MM.1S (cell line): ENCODE data around the gene SLC26A4.

ENCODE experiments used
- DNase-seq: peaks from one replicate; pipeline ENCODE4 v3.0.0-alpha.2; 2015
- H2AFZ ChIP-seq: fragments of 300-600 bp; sonication (generic); 2 replicates; pipeline ENCODE4 v1.6.0; 2016; ENCODE audit warnings: antibody characterized with exemption, low read length
- H3F3A ChIP-seq: fragments of 300-600 bp; sonication (generic); 2 replicates; pipeline ENCODE4 v1.6.1; 2016; ENCODE audit warnings: mild to moderate bottlenecking, antibody characterized with exemption, low read length, moderate library complexity, mixed read lengths; ENCODE audit not compliant: insufficient read depth
- H3K27ac ChIP-seq: fragments of 300-600 bp; sonication (generic); 2 replicates; pipeline ENCODE4 v1.5.1; 2016; ENCODE audit warnings: mild to moderate bottlenecking, low read length
- H3K27me3 ChIP-seq: fragments of 300-600 bp; sonication (generic); replicated peaks from 2 replicates; pipeline ENCODE4 v1.6.0; 2016; ENCODE audit warnings: low read length; ENCODE audit not compliant: insufficient read depth
- H3K36me3 ChIP-seq: fragments of 300-600 bp; sonication (generic); replicated peaks from 2 replicates; pipeline ENCODE4 v1.6.1; 2016; ENCODE audit warnings: mild to moderate bottlenecking, low read length, mixed read lengths; ENCODE audit not compliant: insufficient read depth
- H3K4me1 ChIP-seq: fragments of 300-600 bp; sonication (generic); 2 replicates; pipeline ENCODE4 v1.6.1; 2016; ENCODE audit warnings: low read length, mixed read lengths
- H3K4me2 ChIP-seq: fragments of 300-600 bp; sonication (generic); 2 replicates; pipeline ENCODE4 v1.6.0; 2016; ENCODE audit warnings: low read depth, low read length
- H3K4me3 ChIP-seq: fragments of 300-600 bp; sonication (generic); 2 replicates; pipeline ENCODE4 v1.5.1; 2016; ENCODE audit warnings: low read length, mixed read lengths
- H3K79me2 ChIP-seq: fragments of 300-600 bp; sonication (generic); 2 replicates; pipeline ENCODE4 v1.6.1; 2016; ENCODE audit warnings: mixed run types, low read length, mixed read lengths
- H3K9ac ChIP-seq: fragments of 300-600 bp; sonication (generic); 2 replicates; pipeline ENCODE4 v1.6.1; 2016; ENCODE audit warnings: low read length, mixed read lengths
- H3K9me2 ChIP-seq: fragments of 300-600 bp; sonication (generic); replicated peaks from 2 replicates; pipeline ENCODE4 v1.6.1; 2016; ENCODE audit warnings: mild to moderate bottlenecking, low read length, mixed read lengths; ENCODE audit not compliant: insufficient read depth
- H3K9me3 ChIP-seq: fragments of 300-600 bp; sonication (generic); replicated peaks from 2 replicates; pipeline ENCODE4 v1.6.1; 2016; ENCODE audit warnings: mild to moderate bottlenecking, low read length, mixed read lengths; ENCODE audit not compliant: insufficient read depth
- H4K20me1 ChIP-seq: fragments of 300-600 bp; sonication (generic); 2 replicates; pipeline ENCODE4 v1.6.1; 2016; ENCODE audit warnings: mild to moderate bottlenecking, low read length, moderate library complexity, mixed read lengths; ENCODE audit not compliant: insufficient read depth
- EZH2 ChIP-seq: fragments of 300-600 bp; sonication (generic); optimal IDR thresholded peaks from 2 replicates; pipeline ENCODE3; 2017; ENCODE audit warnings: low read depth, mild to moderate bottlenecking, antibody characterized with exemption, low read length, mixed read lengths
- EZH2phosphoT487 ChIP-seq: fragments of 300-600 bp; sonication (generic); IDR thresholded peaks from 2 replicates; pipeline ENCODE4 v1.6.1; 2018; ENCODE audit warnings: antibody characterized with exemption, low read length
- TF ChIP-seq, protein P1 (sequence below): fragments of 300-600 bp; sonication (generic); IDR thresholded peaks from 2 replicates; pipeline ENCODE4 v1.5.1; 2016; ENCODE audit warnings: antibody characterized with exemption, low read length, mixed read lengths

Gene SLC26A4

DNA sequence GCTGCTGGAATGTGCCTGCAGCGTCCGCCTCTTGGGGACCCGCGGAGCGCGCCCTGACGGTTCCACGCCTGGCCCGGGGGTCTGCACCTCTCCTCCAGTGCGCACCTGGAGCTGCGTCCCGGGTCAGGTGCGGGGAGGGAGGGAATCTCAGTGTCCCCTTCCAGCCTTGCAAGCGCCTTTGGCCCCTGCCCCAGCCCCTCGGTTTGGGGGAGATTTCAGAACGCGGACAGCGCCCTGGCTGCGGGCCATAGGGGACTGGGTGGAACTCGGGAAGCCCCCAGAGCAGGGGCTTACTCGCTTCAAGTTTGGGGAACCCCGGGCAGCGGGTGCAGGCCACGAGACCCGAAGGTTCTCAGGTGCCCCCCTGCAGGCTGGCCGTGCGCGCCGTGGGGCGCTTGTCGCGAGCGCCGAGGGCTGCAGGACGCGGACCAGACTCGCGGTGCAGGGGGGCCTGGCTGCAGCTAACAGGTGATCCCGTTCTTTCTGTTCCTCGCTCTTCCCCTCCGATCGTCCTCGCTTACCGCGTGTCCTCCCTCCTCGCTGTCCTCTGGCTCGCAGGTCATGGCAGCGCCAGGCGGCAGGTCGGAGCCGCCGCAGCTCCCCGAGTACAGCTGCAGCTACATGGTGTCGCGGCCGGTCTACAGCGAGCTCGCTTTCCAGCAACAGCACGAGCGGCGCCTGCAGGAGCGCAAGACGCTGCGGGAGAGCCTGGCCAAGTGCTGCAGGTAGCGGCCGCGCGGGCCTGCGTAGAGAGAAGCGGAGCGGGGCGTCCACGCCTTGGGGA lies 645 bp downstream of the SLC26A4 start:
- H3K9ac ChIP-seq = no peak overlapping the region
- no peaks in the 10 kb centered on the region for H3K27me3 ChIP-seq
- TF ChIP-seq EZH2 = no peak
- no peak for TF ChIP-seq EZH2phosphoT487
- TF ChIP-seq, protein P1, sequence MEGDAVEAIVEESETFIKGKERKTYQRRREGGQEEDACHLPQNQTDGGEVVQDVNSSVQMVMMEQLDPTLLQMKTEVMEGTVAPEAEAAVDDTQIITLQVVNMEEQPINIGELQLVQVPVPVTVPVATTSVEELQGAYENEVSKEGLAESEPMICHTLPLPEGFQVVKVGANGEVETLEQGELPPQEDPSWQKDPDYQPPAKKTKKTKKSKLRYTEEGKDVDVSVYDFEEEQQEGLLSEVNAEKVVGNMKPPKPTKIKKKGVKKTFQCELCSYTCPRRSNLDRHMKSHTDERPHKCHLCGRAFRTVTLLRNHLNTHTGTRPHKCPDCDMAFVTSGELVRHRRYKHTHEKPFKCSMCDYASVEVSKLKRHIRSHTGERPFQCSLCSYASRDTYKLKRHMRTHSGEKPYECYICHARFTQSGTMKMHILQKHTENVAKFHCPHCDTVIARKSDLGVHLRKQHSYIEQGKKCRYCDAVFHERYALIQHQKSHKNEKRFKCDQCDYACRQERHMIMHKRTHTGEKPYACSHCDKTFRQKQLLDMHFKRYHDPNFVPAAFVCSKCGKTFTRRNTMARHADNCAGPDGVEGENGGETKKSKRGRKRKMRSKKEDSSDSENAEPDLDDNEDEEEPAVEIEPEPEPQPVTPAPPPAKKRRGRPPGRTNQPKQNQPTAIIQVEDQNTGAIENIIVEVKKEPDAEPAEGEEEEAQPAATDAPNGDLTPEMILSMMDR = no peak
- H3K9me3 ChIP-seq = no peaks in the 10 kb centered on the region
- no peaks in the 10 kb centered on the region for H3F3A ChIP-seq
- no peak overlapping the region for H3K4me2 ChIP-seq
- no peak overlapping the region for H2AFZ ChIP-seq
- H3K4me3 ChIP-seq = no peak overlapping the region
- no peaks in the 10 kb centered on the region for H3K79me2 ChIP-seq
- no peak overlapping the region for H3K27ac ChIP-seq
- no peaks in the 10 kb centered on the region for H3K9me2 ChIP-seq
- H3K4me1 ChIP-seq = no peaks in the 10 kb centered on the region
- no peaks in the 10 kb centered on the region for H3K36me3 ChIP-seq
- H4K20me1 ChIP-seq = no peaks in the 10 kb centered on the region
- DNase-seq = no peak

DNA sequence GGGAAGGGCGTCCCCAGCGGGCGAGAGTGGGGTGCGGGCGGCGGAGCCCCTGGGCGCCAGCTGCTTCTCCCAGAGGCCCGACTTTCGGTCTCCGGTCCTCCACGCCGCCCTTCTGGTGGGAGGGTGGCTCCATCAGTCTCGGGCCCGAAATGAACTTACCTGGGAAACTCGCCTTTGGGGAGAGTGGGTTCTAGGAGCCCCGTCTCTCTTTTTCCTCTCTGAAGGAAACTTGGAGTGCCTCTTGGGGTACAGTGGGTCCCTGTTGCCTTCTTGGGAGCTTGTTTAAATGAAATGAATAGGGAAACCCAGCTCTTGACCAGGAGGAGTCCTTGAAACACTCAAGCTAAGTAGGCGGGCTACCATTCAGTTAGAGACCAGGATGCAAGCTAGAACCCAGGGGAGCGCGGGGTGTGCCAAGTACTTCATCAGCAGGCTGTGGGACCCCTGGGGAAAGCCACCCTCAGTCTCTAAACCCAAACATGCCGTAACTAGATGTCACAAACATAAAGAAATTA lies 1.3 kb downstream of the SLC26A4 start:
- Histone ChIP-seq H3K27me3 (no peaks in the 10 kb centered on the region), H3K36me3 (no peaks in the 10 kb centered on the region), H4K20me1 (no peaks in the 10 kb centered on the region), H3K4me2 (no peak overlapping the region), H3F3A (no peaks in the 10 kb centered on the region), H3K27ac (no peak overlapping the region), H3K9me3 (no peaks in the 10 kb centered on the region), H3K4me3 (no peak overlapping the region), H3K79me2 (no peaks in the 10 kb centered on the region), H3K9ac (no peak overlapping the region), H3K9me2 (no peaks in the 10 kb centered on the region), H3K4me1 (no peaks in the 10 kb centered on the region), H2AFZ (no peak overlapping the region)
- TF ChIP-seq EZH2 (no peak), EZH2phosphoT487 (no peak)
- TF ChIP-seq, protein P1 = no peak
- DNase-seq = no peak

DNA sequence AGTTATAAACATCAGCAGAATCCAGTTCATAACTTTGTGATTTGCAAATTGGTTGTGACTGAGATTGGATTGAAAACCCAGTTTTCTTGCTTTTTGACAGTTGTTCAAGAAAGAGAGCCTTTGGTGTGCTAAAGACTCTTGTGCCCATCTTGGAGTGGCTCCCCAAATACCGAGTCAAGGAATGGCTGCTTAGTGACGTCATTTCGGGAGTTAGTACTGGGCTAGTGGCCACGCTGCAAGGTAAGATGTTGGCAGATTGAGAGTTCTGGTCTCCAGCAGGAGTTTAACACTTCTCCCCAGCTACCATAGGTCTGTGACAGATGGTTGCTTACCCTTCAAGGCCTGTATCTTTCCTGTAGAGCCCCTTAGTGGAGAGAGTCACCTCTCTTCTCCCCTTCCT lies 2.6 kb downstream of the SLC26A4 start:
- Histone ChIP-seq H3F3A (no peaks in the 10 kb centered on the region), H3K9me2 (no peaks in the 10 kb centered on the region), H2AFZ (no peak overlapping the region), H3K27me3 (no peaks in the 10 kb centered on the region), H3K36me3 (no peaks in the 10 kb centered on the region), H3K79me2 (no peaks in the 10 kb centered on the region), H3K4me2 (no peak overlapping the region), H3K9me3 (no peaks in the 10 kb centered on the region), H3K9ac (no peak overlapping the region), H3K4me3 (no peak overlapping the region), H3K4me1 (no peaks in the 10 kb centered on the region), H4K20me1 (no peaks in the 10 kb centered on the region), H3K27ac (no peak overlapping the region)
- DNase-seq = no peak
- TF ChIP-seq EZH2phosphoT487 (no peak), EZH2 (no peak)
- TF ChIP-seq, protein P1 = no peak
